ENCODE data around the gene TMEM178B. TPM values are rescaled to one million over a fixed set of nuclear protein-coding genes. Genes with fewer than 3 reads are reported as not detected.

TMEM178B gene
- total and polyA plus RNA-seq, 10 of the 15 experiments (the other 5 are each of a cell fraction or from before 2014, with no cell fraction given), result 0.01 to 1.1 (median 0.04) TPM; not detected in 2

DNA sequence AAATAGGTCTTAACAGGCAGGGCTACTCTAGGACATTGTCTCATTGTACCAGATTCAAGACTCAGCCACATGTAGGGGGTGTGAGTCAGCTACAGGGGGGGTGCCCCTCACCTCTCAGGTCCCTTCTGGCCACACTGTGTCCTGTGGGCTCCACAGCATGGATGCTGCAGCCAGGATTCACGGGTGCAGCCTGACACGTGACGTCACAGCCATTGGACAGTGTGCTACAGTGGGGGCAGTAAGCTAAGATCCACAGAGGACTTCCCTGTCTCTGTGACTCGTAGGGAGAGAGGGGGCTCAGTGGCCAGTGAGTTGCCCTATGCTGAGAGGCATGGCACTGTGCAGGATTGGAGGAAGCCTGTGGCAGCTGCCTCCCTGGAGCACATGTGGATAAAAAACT lies 77.9 kb downstream of the TMEM178B start:
- H3K9ac ChIP-seq (ENCODE audit: control insufficient read depth, insufficient read depth, low read length), result no peak overlapping the region
- CTCF ChIA-PET, result no interaction called here
- BruUV-seq (replicated peaks), result no TSS peak

More for the DNA sequence above, 77.9 kb downstream of the TMEM178B start:
- no peak overlapping the region for H2AFZ ChIP-seq (ENCODE audit: control insufficient read depth, low read depth, low read length)
- no peak for DNase-seq (ENCODE audit: low read depth, low spot score)
- no peaks in the 10 kb centered on the region for H4K20me1 ChIP-seq (ENCODE audit: control insufficient read depth, insufficient read depth)
- in situ Hi-C loops (cut with MboI), result no loop called here
- 39% methylated on average over 4 of the region's 4 CpGs for WGBS (ENCODE audit: insufficient coverage, insufficient replicate concordance, low lambda C conversion rate, missing lambda C conversion rate)
- intact Hi-C loops (cut with micrococcal nuclease; ENCODE audit: unreplicated experiment), result no loop called here
- no peak overlapping the region for H3K4me2 ChIP-seq (ENCODE audit: control insufficient read depth, insufficient read depth)
- FAIRE-seq, result no peak
- H3K27me3 ChIP-seq (replicated peaks in 1 of 2; ENCODE audit: control insufficient read depth in 2 of 2, insufficient read depth in 2 of 2, low read length in 1 of 2), result no peaks in the 10 kb centered on the region
- no peak overlapping the region for H3K4me3 ChIP-seq
- H3K36me3 ChIP-seq (ENCODE audit: control insufficient read depth in 2 of 2, insufficient read depth in 2 of 2, low read length in 1 of 2), result no peaks in the 10 kb centered on the region
- no peaks in the 10 kb centered on the region for H3K79me2 ChIP-seq (ENCODE audit: control insufficient read depth, insufficient read depth, low read length)
- POLR2A ChIA-PET, result no interaction called here
- SMC1A ChIA-PET (ENCODE audit: uncharacterized antibody, unreplicated experiment), result no interaction called here
- no peak overlapping the region for H3K27ac ChIP-seq (ENCODE audit: control insufficient read depth, insufficient read depth)
- TF ChIP-seq NR2C1 (IDR thresholded peaks at IDR 0.05), result no peak
- no peak for TF ChIP-seq CBFB (IDR thresholded peaks at IDR 0.05; ENCODE audit: low read depth)
- TF ChIP-seq NFXL1 (IDR thresholded peaks at IDR 0.05; ENCODE audit: borderline replicate concordance), result no peak
- TF ChIP-seq ETV6 (conservative IDR thresholded peaks at IDR 0.05 in 1 of 2, IDR thresholded peaks at IDR 0.05 in 1 of 2; ENCODE audit: borderline replicate concordance in 1 of 2, low read depth in 1 of 2), result no peak
- TF ChIP-seq ASH2L (IDR thresholded peaks at IDR 0.05; ENCODE audit: borderline replicate concordance, low read depth), result no peak
- no peak for TF ChIP-seq SP1 (IDR thresholded peaks at IDR 0.05; ENCODE audit: low read depth, low read length)
- TF ChIP-seq CREM (IDR thresholded peaks at IDR 0.05; ENCODE audit: low read depth), result no peak
- TF ChIP-seq PML (IDR thresholded peaks at IDR 0.05; ENCODE audit: low read length), result no peak
- TF ChIP-seq, protein P1, sequence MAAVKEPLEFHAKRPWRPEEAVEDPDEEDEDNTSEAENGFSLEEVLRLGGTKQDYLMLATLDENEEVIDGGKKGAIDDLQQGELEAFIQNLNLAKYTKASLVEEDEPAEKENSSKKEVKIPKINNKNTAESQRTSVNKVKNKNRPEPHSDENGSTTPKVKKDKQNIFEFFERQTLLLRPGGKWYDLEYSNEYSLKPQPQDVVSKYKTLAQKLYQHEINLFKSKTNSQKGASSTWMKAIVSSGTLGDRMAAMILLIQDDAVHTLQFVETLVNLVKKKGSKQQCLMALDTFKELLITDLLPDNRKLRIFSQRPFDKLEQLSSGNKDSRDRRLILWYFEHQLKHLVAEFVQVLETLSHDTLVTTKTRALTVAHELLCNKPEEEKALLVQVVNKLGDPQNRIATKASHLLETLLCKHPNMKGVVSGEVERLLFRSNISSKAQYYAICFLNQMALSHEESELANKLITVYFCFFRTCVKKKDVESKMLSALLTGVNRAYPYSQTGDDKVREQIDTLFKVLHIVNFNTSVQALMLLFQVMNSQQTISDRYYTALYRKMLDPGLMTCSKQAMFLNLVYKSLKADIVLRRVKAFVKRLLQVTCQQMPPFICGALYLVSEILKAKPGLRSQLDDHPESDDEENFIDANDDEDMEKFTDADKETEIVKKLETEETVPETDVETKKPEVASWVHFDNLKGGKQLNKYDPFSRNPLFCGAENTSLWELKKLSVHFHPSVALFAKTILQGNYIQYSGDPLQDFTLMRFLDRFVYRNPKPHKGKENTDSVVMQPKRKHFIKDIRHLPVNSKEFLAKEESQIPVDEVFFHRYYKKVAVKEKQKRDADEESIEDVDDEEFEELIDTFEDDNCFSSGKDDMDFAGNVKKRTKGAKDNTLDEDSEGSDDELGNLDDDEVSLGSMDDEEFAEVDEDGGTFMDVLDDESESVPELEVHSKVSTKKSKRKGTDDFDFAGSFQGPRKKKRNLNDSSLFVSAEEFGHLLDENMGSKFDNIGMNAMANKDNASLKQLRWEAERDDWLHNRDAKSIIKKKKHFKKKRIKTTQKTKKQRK (IDR thresholded peaks at IDR 0.05; ENCODE audit: low read depth, low read length), result no peak
- no peak for TF ChIP-seq PAX8 (IDR thresholded peaks at IDR 0.05)
- no peak for TF ChIP-seq PBX3 (IDR thresholded peaks at IDR 0.05; ENCODE audit: insufficient replicate concordance, low read depth, low read length)
- no peak for TF ChIP-seq JUND (IDR thresholded peaks at IDR 0.05; ENCODE audit: low read depth, low read length)
- TF ChIP-seq EGR1 (IDR thresholded peaks at IDR 0.05; ENCODE audit: borderline replicate concordance in 1 of 2, low read depth in 2 of 2, low read length in 2 of 2), result no peak
- TF ChIP-seq ZBTB40 (IDR thresholded peaks at IDR 0.05; ENCODE audit: borderline replicate concordance), result no peak
- TF ChIP-seq MYC (IDR thresholded peaks at IDR 0.05; ENCODE audit: insufficient read depth, insufficient read length, insufficient replicate concordance, low read length, severe bottlenecking), result no peak
- TF ChIP-seq EED (IDR thresholded peaks at IDR 0.05; ENCODE audit: low read depth), result no peak
- no peaks in the 10 kb centered on the region for H3K9me3 ChIP-seq (replicated peaks; ENCODE audit: control insufficient read depth, insufficient read depth, low read length)
- no peaks in the 10 kb centered on the region for H3K4me1 ChIP-seq (ENCODE audit: control insufficient read depth, insufficient read depth, low read length)
- no peak for ATAC-seq
- RAD21 ChIA-PET (ENCODE audit: unreplicated experiment), result no interaction called here

Measured in GM12878 (cell line).